IMR-90 (cell line): ENCODE results near the gene MFSD12. TPM values are rescaled to one million over a fixed set of nuclear protein-coding genes. Genes with fewer than 3 reads are reported as not detected.

Source experiments
- ATAC-seq: fragments of 200-7000 bp; cut with Tn5 transposase; 2 replicates; pipeline ENCODE4 v1.9.1; 2020; ENCODE audit warnings: low read depth, mild to moderate bottlenecking, moderate library complexity
- BruUV-seq: library from RNA; stranded (reverse); fragments of 400-500 nt; replicated peaks from 2 replicates; lab custom pipeline; 2021; lab: Mats Ljungman, UMichigan
- CTCF ChIA-PET: fragments of 300-600 bp; formaldehyde crosslinking; extraction: SDS; loops from one replicate; lab custom pipeline; 2021; ENCODE audit warnings: antibody characterized with exemption; lab: Yijun Ruan, JAX
- POLR2A ChIA-PET: fragments of 300-600 bp; sonication (Branson Sonifier 250); formaldehyde crosslinking; loops from one replicate; lab custom pipeline; 2022; ENCODE audit warnings: antibody characterized with exemption; ENCODE audit not compliant: unreplicated experiment; lab: Charles Lee
- DNase-seq: peaks from one replicate; pipeline ENCODE4 v3.0.0; 2013
- H2AFZ ChIP-seq: replicated peaks from 2 replicates; pipeline ENCODE3; 2013; ENCODE audit warnings: low read length, mild to moderate bottlenecking; ENCODE audit not compliant: poor library complexity
- H2AK5ac ChIP-seq: 2 replicates; pipeline ENCODE4 v1.6.1; 2013; ENCODE audit warnings: low read depth, low read length, inconsistent platforms
- H2AK9ac ChIP-seq: replicated peaks from 2 replicates; pipeline ENCODE3; 2013; ENCODE audit warnings: mild to moderate bottlenecking, low read depth, low read length, moderate library complexity; ENCODE audit not compliant: poor library complexity
- H2BK120ac ChIP-seq: 2 replicates; pipeline ENCODE4 v1.6.1; 2013; ENCODE audit warnings: low read depth, low read length, inconsistent platforms
- H2BK15ac ChIP-seq: 3 replicates; pipeline ENCODE4 v1.6.1; 2013; ENCODE audit warnings: low read depth, low read length, inconsistent platforms
- H2BK20ac ChIP-seq: 2 replicates; pipeline ENCODE4 v1.6.1; 2013; ENCODE audit warnings: low read depth, mild to moderate bottlenecking, inconsistent platforms, low read length, moderate library complexity
- H2BK5ac ChIP-seq: 2 replicates; pipeline ENCODE4 v1.6.1; 2013; ENCODE audit warnings: mild to moderate bottlenecking, low read depth, low read length, inconsistent platforms; ENCODE audit not compliant: poor library complexity, severe bottlenecking
- H3K14ac ChIP-seq: replicated peaks from 2 replicates; pipeline ENCODE4 v1.6.1; 2013; ENCODE audit warnings: low read depth, low read length, inconsistent platforms
- H3K18ac ChIP-seq: 2 replicates; pipeline ENCODE4 v1.6.1; 2013; ENCODE audit warnings: low read depth, low read length, control low read depth
- H3K23ac ChIP-seq: 2 replicates; pipeline ENCODE4 v1.6.1; 2013; ENCODE audit warnings: low read depth, low read length, inconsistent platforms
- H3K27ac ChIP-seq: 2 replicates; pipeline ENCODE4 v1.5.1; 2013; ENCODE audit warnings: mild to moderate bottlenecking, control low read depth, low read length; ENCODE audit not compliant: insufficient read depth
- H3K27me3 ChIP-seq: 2 replicates; pipeline ENCODE4 v1.6.1; 2013; ENCODE audit warnings: low read length; ENCODE audit not compliant: control insufficient read depth, insufficient read depth
- H3K36me3 ChIP-seq: 2 replicates; pipeline ENCODE4 v1.6.1; 2013; ENCODE audit warnings: low read length, mixed read lengths; ENCODE audit not compliant: control insufficient read depth, insufficient read depth
- H3K4ac ChIP-seq: 2 replicates; pipeline ENCODE4 v1.6.1; 2013; ENCODE audit warnings: low read depth, low read length, inconsistent platforms
- H3K4me1 ChIP-seq: 2 replicates; pipeline ENCODE4 v1.6.1; 2013; ENCODE audit warnings: low read length, mixed read lengths; ENCODE audit not compliant: control insufficient read depth, insufficient read depth
- H3K4me2 ChIP-seq: 2 replicates; pipeline ENCODE4 v1.6.1; 2013; ENCODE audit warnings: low read depth, mild to moderate bottlenecking, control low read depth, low read length, moderate library complexity
- H3K4me3 ChIP-seq: 2 replicates; pipeline ENCODE4 v1.5.1; 2013; ENCODE audit warnings: low read depth, mild to moderate bottlenecking, control low read depth, low read length, moderate library complexity; ENCODE audit not compliant: insufficient read depth
- H3K56ac ChIP-seq: 2 replicates; pipeline ENCODE4 v1.6.1; 2013; ENCODE audit warnings: low read length, inconsistent platforms; ENCODE audit not compliant: insufficient read depth; ENCODE audit errors: extremely low read depth
- H3K79me1 ChIP-seq, 2 experiments: 2 replicates each; pipeline ENCODE4 v1.6.1; 2013; ENCODE audit warnings: low read length in 2 of 2, inconsistent platforms in 1 of 2, low read depth in 1 of 2
- H3K9ac ChIP-seq: 2 replicates; pipeline ENCODE4 v1.6.1; 2013; ENCODE audit warnings: low read depth, low read length, control low read depth
- H3K9me1 ChIP-seq: 2 replicates; pipeline ENCODE4 v1.6.1; 2013; ENCODE audit warnings: low read length, inconsistent platforms; ENCODE audit not compliant: insufficient read depth
- H3K9me3 ChIP-seq: 2 replicates; pipeline ENCODE4 v1.6.1; 2013; ENCODE audit warnings: low read length; ENCODE audit not compliant: control insufficient read depth, insufficient read depth
- H4K20me1 ChIP-seq: 2 replicates; pipeline ENCODE4 v1.6.1; 2013; ENCODE audit warnings: low read length, inconsistent platforms; ENCODE audit not compliant: insufficient read depth
- H4K5ac ChIP-seq: 2 replicates; pipeline ENCODE4 v1.6.1; 2013; ENCODE audit warnings: mild to moderate bottlenecking, low read depth, low read length, control low read depth
- H4K8ac ChIP-seq, 2 experiments: 2 replicates each; pipeline ENCODE4 v1.6.1; 2013; ENCODE audit warnings: low read depth in 2 of 2, low read length in 2 of 2, control low read depth in 1 of 2, inconsistent platforms in 1 of 2
- H4K91ac ChIP-seq: 2 replicates; pipeline ENCODE4 v1.6.1; 2013; ENCODE audit warnings: low read depth, low read length, inconsistent platforms; ENCODE audit not compliant: insufficient read depth
- BHLHE40 ChIP-seq: fragments of 150-350 bp; IDR thresholded peaks from 2 replicates; pipeline ENCODE4 v1.6.1; 2016; ENCODE audit warnings: mild to moderate bottlenecking, low read depth, low read length
- CEBPB ChIP-seq: IDR thresholded peaks from 2 replicates; pipeline ENCODE4 v1.6.1; 2012; ENCODE audit warnings: low read depth, low read length, improper control_type of control experiment
- CTCF ChIP-seq: conservative IDR thresholded peaks from 2 replicates; pipeline ENCODE4 v1.5.1; 2012; ENCODE audit warnings: mild to moderate bottlenecking, low read depth, low read length, improper control_type of control experiment
- ELK1 ChIP-seq: fragments of 150-350 bp; IDR thresholded peaks from 2 replicates; pipeline ENCODE4 v1.6.1; 2016; ENCODE audit warnings: low read depth, mild to moderate bottlenecking, low read length, moderate library complexity, borderline replicate concordance
- FOS ChIP-seq: fragments of 150-350 bp; IDR thresholded peaks from 2 replicates; pipeline ENCODE4 v1.6.1; 2016; ENCODE audit warnings: low read depth, low read length
- MAFK ChIP-seq: IDR thresholded peaks from 2 replicates; pipeline ENCODE4 v1.6.1; 2012; ENCODE audit warnings: low read depth, low read length, improper control_type of control experiment
- MAZ ChIP-seq: IDR thresholded peaks from 2 replicates; pipeline ENCODE4 v1.6.1; 2012; ENCODE audit warnings: low read depth, mild to moderate bottlenecking, low read length, improper control_type of control experiment, moderate library complexity, borderline replicate concordance
- MXI1 ChIP-seq: IDR thresholded peaks from 2 replicates; pipeline ENCODE4 v1.6.1; 2012; ENCODE audit warnings: low read depth, mild to moderate bottlenecking, low read length, moderate library complexity, borderline replicate concordance
- NFE2L2 ChIP-seq: fragments of 150-350 bp; IDR thresholded peaks from 2 replicates; pipeline ENCODE4 v1.6.1; 2016; ENCODE audit warnings: low read depth, mild to moderate bottlenecking, low read length
- POLR2A ChIP-seq: IDR thresholded peaks from 2 replicates; pipeline ENCODE4 v1.6.1; 2012; ENCODE audit warnings: mild to moderate bottlenecking, low read depth, low read length
- RAD21 ChIP-seq: IDR thresholded peaks from 2 replicates; pipeline ENCODE4 v1.6.1; 2012; ENCODE audit warnings: low read length, improper control_type of control experiment
- RCOR1 ChIP-seq: IDR thresholded peaks from 2 replicates; pipeline ENCODE4 v1.6.1; 2012; ENCODE audit warnings: mild to moderate bottlenecking, low read length, improper control_type of control experiment; ENCODE audit not compliant: insufficient replicate concordance
- RFX5 ChIP-seq: IDR thresholded peaks from 2 replicates; pipeline ENCODE4 v1.8.0; 2012; ENCODE audit warnings: low read depth, mild to moderate bottlenecking, low read length, moderate library complexity
- SMC3 ChIP-seq: fragments of 150-350 bp; IDR thresholded peaks from 2 replicates; pipeline ENCODE4 v1.6.1; 2016; ENCODE audit warnings: low read depth, mild to moderate bottlenecking, antibody characterized with exemption, low read length, moderate library complexity
- USF2 ChIP-seq: fragments of 150-350 bp; IDR thresholded peaks from 2 replicates; pipeline ENCODE4 v1.6.1; 2017; ENCODE audit warnings: mild to moderate bottlenecking, antibody characterized with exemption, low read length, low read depth
- WGBS, 2 experiments: methylation state at CpG; one replicate each; pipeline versions ENCODE4 v1.1.5 to v1.1.7; 2013; ENCODE audit warnings: missing lambda C conversion rate in 2 of 2; ENCODE audit not compliant: insufficient read length in 1 of 2; ENCODE audit errors: extremely low coverage in 2 of 2; 5-methylcytosine and 5-hydroxymethylcytosine counted together
- dilution Hi-C: fragments of 300-500 bp; cut with HindIII; formaldehyde crosslinking; loops from one replicate; pipeline ENCODE4 v1.14.3; 2018; ENCODE audit warnings: low sequenced_read_pairs; ENCODE audit not compliant: unreplicated experiment
- in situ Hi-C: fragments of 300-500 bp; cut with MboI; formaldehyde crosslinking; loops from 3 replicates; pipeline ENCODE4 v1.14.3; 2019; ENCODE audit warnings: low sequenced_read_pairs, inconsistent platforms, mixed read lengths
- intact Hi-C: fragments of 100-400 bp; cut with micrococcal nuclease; formaldehyde crosslinking; loops from 2 replicates; pipeline ENCODE4 v1.10.0; 2022
- polyA plus RNA-seq, 3 experiments: library from polyadenylated mRNA; depleted of rRNA; stranded (reverse); fragments of >200 nt; gene quantifications; 2 replicates each; pipeline ENCODE4 v1.2.3, GENCODE V29; 2012; ENCODE audit warnings: low replicate concordance in 1 of 3
- total RNA-seq: library from RNA; depleted of rRNA; stranded (reverse); fragments of >200 nt; gene quantifications from 2 replicates; pipeline ENCODE4 v1.2.3, GENCODE V29; 2012

MFSD12 gene
- total and polyA plus RNA-seq, 2 of the 4 experiments (the other 2 are of a cell fraction): 20.4 to 77.2 TPM

- H3K4me3 ChIP-seq: no peak overlapping the region
- H3K36me3 ChIP-seq: peaks cover 17% of the 10 kb centered on the region
- BruUV-seq: no TSS peak
- H4K91ac ChIP-seq: no peak overlapping the region
- H4K8ac ChIP-seq: no peak overlapping the region
- DNase-seq (no peak), ATAC-seq (no peak)
- no peaks in the 10 kb centered on the region for H3K9me3 ChIP-seq
- H3K79me1 ChIP-seq: peaks cover 24 to 52% of the 10 kb centered on the region in 2 experiments
- no peak overlapping the region for H3K9ac ChIP-seq
- H2AFZ ChIP-seq: no peak overlapping the region
- no peak overlapping the region for H3K27ac ChIP-seq
- no peak overlapping the region for H3K4ac ChIP-seq
- no peaks in the 10 kb centered on the region for H3K27me3 ChIP-seq
- dilution Hi-C loops (no loop called here), in situ Hi-C loops (no loop called here), intact Hi-C loops (no loop called here)
- H2AK9ac ChIP-seq: no peak overlapping the region
- H3K14ac ChIP-seq: no peak overlapping the region
- H3K56ac ChIP-seq: no peak overlapping the region
- no peak overlapping the region for H2BK15ac ChIP-seq
- peaks cover 36% of the 10 kb centered on the region for H4K20me1 ChIP-seq
- 96% methylated on average over 21 of the region's 34 CpGs; no CpG with 5 or more reads in 1 of the 2 experiments for WGBS, 2 experiments
- H2BK120ac ChIP-seq: no peak overlapping the region
- no peaks in the 10 kb centered on the region for H3K9me1 ChIP-seq
- H3K4me1 ChIP-seq: peaks cover 12% of the 10 kb centered on the region
- no peak overlapping the region for H2AK5ac ChIP-seq
- ChIA-PET CTCF (no interaction called here), POLR2A (no interaction called here)
- no peak overlapping the region for H3K18ac ChIP-seq
- H3K4me2 ChIP-seq: no peak overlapping the region
- no peak overlapping the region for H2BK5ac ChIP-seq
- H3K23ac ChIP-seq: no peak overlapping the region
- no peak overlapping the region for H4K5ac ChIP-seq
- H2BK20ac ChIP-seq: no peak overlapping the region
- TF ChIP-seq ELK1: no peak
- no peak for TF ChIP-seq MAFK
- no peak for TF ChIP-seq RAD21
- no peak for TF ChIP-seq NFE2L2
- no peak for TF ChIP-seq POLR2A
- TF ChIP-seq RCOR1: no peak
- no peak for TF ChIP-seq MAZ
- no peak for TF ChIP-seq BHLHE40
- no peak for TF ChIP-seq CEBPB
- TF ChIP-seq FOS: no peak
- no peak for TF ChIP-seq MXI1
- TF ChIP-seq USF2: no peak
- TF ChIP-seq CTCF: no peak
- no peak for TF ChIP-seq RFX5
- no peak for TF ChIP-seq SMC3
Observed at GRCh38 chr19:3550947-3551791, 6.2 kb downstream of the MFSD12 start.
